Activated naive CD8-positive, alpha-beta T cell treated with anti-CD3 and anti-CD28 coated beads, Interleukin-2, amount 10 ng/mL, durations not matched to agents 7 days and 5 days (primary cell): ENCODE results near the gene ZNF587. TPM values are rescaled to one million over a fixed set of nuclear protein-coding genes. Genes with fewer than 3 reads are reported as not detected.
"Not testable (repeated sequence)": the region's sequence is repeated elsewhere in the genome, so short reads cannot be mapped to it uniquely, and the experiment has no call there.

Experiments used
- ATAC-seq: fragments of 150-1000 bp; cut with Tn5 transposase; one replicate; pipeline ENCODE4 v1.10.0; 2021; ENCODE audit warnings: low read depth, moderate library complexity
- POLR2A ChIA-PET: fragments of 350-600 bp; sonication (Branson Sonifier 250); formaldehyde crosslinking; loops from one replicate; lab custom pipeline; 2021; ENCODE audit warnings: antibody characterized with exemption; lab: Charles Lee
- DNase-seq: peaks from one replicate; pipeline ENCODE4 v3.0.0; 2021
- H3K27ac Mint-ChIP-seq: one replicate; pipeline ENCODE4 v1.8.0; 2022; ENCODE audit warnings: mild to moderate bottlenecking, mixed read lengths
- H3K27me3 Mint-ChIP-seq: one replicate; pipeline ENCODE4 v1.8.0; 2022; ENCODE audit warnings: mild to moderate bottlenecking, moderate library complexity, mixed read lengths
- H3K36me3 Mint-ChIP-seq: one replicate; pipeline ENCODE4 v1.8.0; 2021; ENCODE audit warnings: mild to moderate bottlenecking, mixed read lengths
- H3K4me1 Mint-ChIP-seq: one replicate; pipeline ENCODE4 v1.8.0; 2021; ENCODE audit warnings: mixed read lengths
- H3K4me3 Mint-ChIP-seq: one replicate; pipeline ENCODE4 v1.8.0; 2022; ENCODE audit warnings: mild to moderate bottlenecking, moderate library complexity, mixed read lengths
- H3K9me3 Mint-ChIP-seq: one replicate; pipeline ENCODE4 v1.8.0; 2021; ENCODE audit warnings: mixed read lengths
- total RNA-seq, 2 experiments: library from RNA; stranded (reverse); gene quantifications; one replicate each; pipeline ENCODE4 v1.2.3, GENCODE V29; 2021

ZNF587 gene
- total RNA-seq, 2 experiments from 2014 or later, result 46.6 to 52.7 TPM

DNA sequence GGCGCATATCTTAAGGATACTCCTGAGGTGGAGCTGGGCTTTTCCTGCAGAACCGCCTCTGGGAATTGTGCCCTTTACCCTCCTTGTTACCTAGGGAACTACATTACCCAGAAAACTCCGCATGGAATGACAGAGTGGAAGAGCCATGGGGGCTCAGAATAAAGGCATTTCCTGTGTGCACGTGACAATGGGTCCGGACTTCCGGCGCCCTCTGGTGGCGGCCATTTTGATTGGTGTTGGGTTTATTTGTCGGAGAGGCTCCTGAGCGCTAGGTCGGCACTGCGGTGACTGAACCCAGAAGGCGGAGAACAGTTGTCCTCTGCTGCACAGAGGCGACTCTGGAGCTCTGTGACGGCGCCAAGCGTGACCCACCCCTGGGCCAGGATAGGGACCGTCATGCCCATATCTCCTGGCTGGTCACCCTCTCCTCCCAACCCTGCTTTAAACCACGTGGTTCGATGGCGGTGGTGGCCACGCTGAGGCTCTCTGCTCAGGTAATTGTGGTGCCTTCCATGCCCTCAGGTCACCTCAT lies 19.5 kb upstream of the ZNF587 start, which contains the start of gene ZNF587B:
ZNF587B (plus strand) TSS at position 229 of the 532 bp plus-strand sequence; CDS start at position 459, 230 bp downstream.
- Mint-ChIP-seq H3K9me3 (peaks cover 1% of the 10 kb centered on the region), H3K27ac (peak within 1 kb of the TSS; percentile 25), H3K27me3 (no peaks in the 10 kb centered on the region), H3K4me1 (peaks cover 10% of the 10 kb centered on the region), H3K4me3 (peak within 1 kb of the TSS; percentile 64), H3K36me3 (peaks cover 32% of the 10 kb centered on the region)
- POLR2A ChIA-PET, result interaction anchor here (2.0 kb wide), 1 partner anchor 11 kb away, joined by 5 read pairs; no protein-coding TSS in a partner anchor
- DNase-seq (peak; percentile 51), ATAC-seq (peak; percentile 58)

- H3K4me3 Mint-ChIP-seq, H3K27me3 Mint-ChIP-seq, POLR2A ChIA-PET, DNase-seq, ATAC-seq, H3K27ac Mint-ChIP-seq, H3K9me3 Mint-ChIP-seq: not testable (repeated sequence)
- H3K4me1 Mint-ChIP-seq, result peaks cover 17% of the 10 kb centered on the region
- H3K36me3 Mint-ChIP-seq, result peaks cover 24% of the 10 kb centered on the region
These were observed 12.7 kb upstream of the ZNF587 start for GRCh38 chr19:57836991-57837390.

DNA sequence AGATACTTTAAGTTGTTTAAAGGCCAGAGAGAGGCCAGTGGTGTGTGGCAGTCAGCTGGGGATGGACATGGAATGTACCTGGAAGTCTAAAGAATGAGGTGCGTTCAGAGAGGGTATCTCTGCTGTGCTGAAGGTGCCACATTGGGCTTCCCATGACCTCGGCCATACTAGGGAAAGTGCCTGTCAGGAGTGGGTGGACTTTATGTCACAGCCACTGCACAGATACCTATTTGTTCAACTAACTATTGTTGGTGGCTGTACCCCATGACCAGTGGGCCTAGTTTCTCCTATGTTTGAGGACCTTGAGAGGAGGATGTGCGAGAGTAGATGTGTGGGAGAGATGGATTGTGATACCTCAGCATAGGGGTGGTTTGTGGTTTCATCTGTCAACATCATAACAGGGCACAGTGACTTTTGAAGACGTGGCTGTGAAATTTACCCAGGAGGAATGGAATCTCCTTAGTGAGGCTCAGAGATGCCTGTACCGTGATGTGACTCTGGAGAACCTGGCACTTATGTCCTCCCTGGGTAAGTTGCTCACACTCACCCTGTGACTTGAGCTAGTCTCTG lies 11.0 kb upstream of the ZNF587 start:
- H3K4me3 Mint-ChIP-seq, H3K9me3 Mint-ChIP-seq, DNase-seq, H3K27me3 Mint-ChIP-seq, POLR2A ChIA-PET: not testable (repeated sequence)
- Mint-ChIP-seq H3K4me1 (peaks cover 16% of the 10 kb centered on the region), H3K27ac (peak overlapping the region; percentile 43), H3K36me3 (peaks cover 35% of the 10 kb centered on the region)
- ATAC-seq, result peak; percentile 18

GRCh38 chr19:57841122-57841763 lies 8.4 kb upstream of the ZNF587 start:
- Mint-ChIP-seq H3K27me3 (no peaks in the 10 kb centered on the region), H3K4me3 (no peak overlapping the region), H3K27ac (no peak overlapping the region), H3K36me3 (peaks cover 49% of the 10 kb centered on the region), H3K9me3 (no peaks in the 10 kb centered on the region), H3K4me1 (peaks cover 16% of the 10 kb centered on the region)
- POLR2A ChIA-PET, result no interaction called here
- DNase-seq (no peak), ATAC-seq (no peak)

GRCh38 chr19:57847164-57847563 lies 2.5 kb upstream of the ZNF587 start:
- peaks cover 44% of the 10 kb centered on the region for H3K36me3 Mint-ChIP-seq
- H3K4me3 Mint-ChIP-seq, ATAC-seq: not testable (repeated sequence)

GRCh38 chr19:57849162-57849665 lies 445 bp upstream of the ZNF587 start:
- peaks cover 49% of the 10 kb centered on the region for H3K36me3 Mint-ChIP-seq
- POLR2A ChIA-PET, result interaction anchor here (1.0 to 2.9 kb wide), 6 partner anchors 13 to 102 kb away, joined by 3 to 13 read pairs (median 3); partner anchors contain the start of genes ZNF417 and ZNF552
- not testable (repeated sequence) for ATAC-seq, H3K9me3 Mint-ChIP-seq, H3K27me3 Mint-ChIP-seq, DNase-seq
- H3K27ac Mint-ChIP-seq, result peak overlapping the region; percentile 86
- peak overlapping the region; percentile 89 for H3K4me3 Mint-ChIP-seq
- peaks cover 28% of the 10 kb centered on the region for H3K4me1 Mint-ChIP-seq

More at GRCh38 chr19:57847164-57847563, 2.5 kb upstream of the ZNF587 start:
- DNase-seq, H3K9me3 Mint-ChIP-seq, H3K27me3 Mint-ChIP-seq, POLR2A ChIA-PET: not testable (repeated sequence)
- Mint-ChIP-seq H3K4me1 (peaks cover 25% of the 10 kb centered on the region), H3K27ac (peak overlapping the region; percentile 54)

- peak overlapping the region; percentile 86 for H3K27ac Mint-ChIP-seq
- H3K27me3 Mint-ChIP-seq, result no peaks in the 10 kb centered on the region
- POLR2A ChIA-PET, result interaction anchor here (2.1 to 2.9 kb wide), 2 partner anchors 12 to 31 kb away, joined by 9 to 13 read pairs; no protein-coding TSS in a partner anchor
- no peak for DNase-seq
- peaks cover 49% of the 10 kb centered on the region for H3K36me3 Mint-ChIP-seq
- H3K9me3 Mint-ChIP-seq, result peaks cover 7% of the 10 kb centered on the region
- peak overlapping the region; percentile 89 for H3K4me3 Mint-ChIP-seq
- ATAC-seq, result no peak
- H3K4me1 Mint-ChIP-seq, result peaks cover 28% of the 10 kb centered on the region
These were observed 926 bp downstream of the ZNF587 start for GRCh38 chr19:57850553-57851017.

DNA sequence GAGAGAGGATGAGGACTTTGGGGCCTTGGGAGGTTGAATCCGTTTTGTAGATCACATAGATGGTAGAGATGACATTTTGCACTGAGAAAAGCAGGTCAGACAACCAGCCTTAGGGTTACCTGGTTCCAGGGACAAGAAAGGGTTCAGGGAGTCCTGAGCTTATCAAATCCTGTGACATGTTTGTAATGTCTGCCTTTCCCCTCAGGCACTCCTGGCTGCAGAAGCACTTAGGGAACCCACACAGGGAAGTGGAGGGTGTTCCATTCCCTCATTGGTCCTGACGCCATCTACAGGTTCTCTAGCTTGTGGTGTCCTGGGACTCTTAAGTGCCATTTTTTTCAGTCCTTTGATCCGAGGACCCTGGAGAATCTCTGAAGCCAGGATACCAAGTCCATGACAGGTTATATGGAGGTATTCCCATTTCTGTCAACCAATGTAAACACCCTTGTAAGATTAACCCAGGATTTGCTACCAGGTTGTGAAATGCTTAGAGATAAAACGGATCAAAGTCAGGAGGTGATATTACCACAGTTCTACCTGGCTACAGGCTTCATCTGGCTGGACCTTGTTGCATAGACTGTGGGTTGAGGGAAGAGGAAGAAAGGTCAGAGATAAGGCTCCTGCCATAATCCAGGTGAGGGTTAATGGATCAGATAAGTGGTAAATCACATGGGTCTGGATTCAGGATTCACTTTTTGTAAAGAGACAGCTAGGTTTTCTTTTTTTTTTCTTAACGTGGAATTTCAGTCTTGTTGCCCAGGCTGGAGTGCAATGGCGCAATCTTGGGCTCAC lies 2.3 kb downstream of the ZNF587 start:
- H3K4me1 Mint-ChIP-seq, result peaks cover 27% of the 10 kb centered on the region
- not testable (repeated sequence) for H3K27ac Mint-ChIP-seq, H3K27me3 Mint-ChIP-seq, DNase-seq, H3K9me3 Mint-ChIP-seq, ATAC-seq, H3K4me3 Mint-ChIP-seq
- H3K36me3 Mint-ChIP-seq, result peaks cover 57% of the 10 kb centered on the region
- POLR2A ChIA-PET, result interaction anchor here (2.9 kb wide), 1 partner anchor 10 kb away, joined by 9 read pairs; no protein-coding TSS in a partner anchor

DNA sequence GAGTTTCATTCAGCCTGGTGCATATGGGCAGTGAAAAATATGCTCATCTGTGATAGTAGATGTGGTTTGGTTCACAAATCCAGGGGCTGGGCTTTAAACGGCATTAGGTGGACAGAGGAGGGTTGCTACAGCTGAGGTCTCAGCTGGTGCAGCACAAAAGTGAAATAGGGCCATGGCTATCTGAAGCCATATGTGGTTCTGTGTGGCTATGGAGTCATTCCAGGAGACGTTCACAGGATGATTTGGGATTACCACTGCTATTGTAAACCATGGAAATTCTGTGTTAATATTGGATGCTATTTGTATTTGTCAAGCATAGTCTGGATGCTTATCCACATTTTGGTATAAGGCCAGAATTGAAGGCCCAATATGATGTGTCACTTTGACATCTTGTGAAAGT lies 4.5 kb downstream of the ZNF587 start:
- peaks cover 67% of the 10 kb centered on the region for H3K36me3 Mint-ChIP-seq
- POLR2A ChIA-PET, result interaction anchor here (0.7 kb wide), 1 partner anchor 367 kb away, joined by 6 read pairs; no protein-coding TSS in a partner anchor
- DNase-seq, ATAC-seq, H3K27me3 Mint-ChIP-seq, H3K27ac Mint-ChIP-seq, H3K4me3 Mint-ChIP-seq: not testable (repeated sequence)
- H3K9me3 Mint-ChIP-seq, result peaks cover 10% of the 10 kb centered on the region
- peaks cover 22% of the 10 kb centered on the region for H3K4me1 Mint-ChIP-seq

GRCh38 chr19:57862351-57862750 lies 12.7 kb downstream of the ZNF587 start:
- not testable (repeated sequence) for H3K27me3 Mint-ChIP-seq, ATAC-seq, H3K4me1 Mint-ChIP-seq, H3K27ac Mint-ChIP-seq, H3K4me3 Mint-ChIP-seq, DNase-seq
- Mint-ChIP-seq H3K9me3 (peaks cover 18% of the 10 kb centered on the region), H3K36me3 (peaks cover 87% of the 10 kb centered on the region)
- POLR2A ChIA-PET, result interaction anchor here (1.5 kb wide), 1 partner anchor 12 kb away, joined by 9 read pairs; the partner anchor contains the start of gene ZNF587

DNA sequence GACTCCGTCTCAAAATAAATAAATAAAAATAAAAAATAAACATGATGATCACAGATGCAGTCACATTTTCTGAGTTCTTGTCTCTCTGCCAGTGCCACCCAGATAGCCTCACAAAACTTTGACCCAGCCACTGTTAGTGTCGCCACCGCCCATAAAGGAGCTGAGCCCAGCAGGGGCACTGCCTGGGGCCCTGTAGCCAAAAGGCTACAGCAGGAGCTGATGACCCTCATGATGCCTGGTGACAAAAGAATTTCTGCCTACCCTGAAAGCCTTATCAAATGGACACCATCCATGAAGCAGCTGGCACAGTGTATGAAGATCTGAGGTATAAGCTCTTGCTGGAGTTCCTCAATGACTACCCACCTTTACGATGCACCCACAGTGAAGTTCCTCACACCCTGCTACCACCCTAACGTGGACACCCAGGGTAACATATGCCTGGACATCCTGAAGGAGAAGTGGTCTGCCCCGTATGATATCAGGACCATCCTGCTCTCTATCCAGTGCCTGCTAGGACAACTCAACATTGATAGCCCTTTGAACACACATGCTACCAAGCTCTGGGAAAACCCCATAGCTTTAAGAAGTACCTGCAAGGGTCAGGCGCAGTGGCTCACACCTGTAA lies 18.3 kb downstream of the ZNF587 start:
- Mint-ChIP-seq H3K27me3 (no peaks in the 10 kb centered on the region), H3K4me1 (peaks cover 1% of the 10 kb centered on the region), H3K36me3 (peaks cover 82% of the 10 kb centered on the region), H3K9me3 (peaks cover 24% of the 10 kb centered on the region), H3K27ac (no peak overlapping the region), H3K4me3 (no peak overlapping the region)
- POLR2A ChIA-PET, result interaction anchor here (0.7 kb wide), 2 partner anchors 53 to 71 kb away, joined by 3 to 4 read pairs; no protein-coding TSS in a partner anchor
- DNase-seq, result no peak
- ATAC-seq, result no peak

- ATAC-seq, H3K27me3 Mint-ChIP-seq, DNase-seq, H3K27ac Mint-ChIP-seq, H3K4me3 Mint-ChIP-seq, H3K4me1 Mint-ChIP-seq: not testable (repeated sequence)
- POLR2A ChIA-PET, result interaction anchor here (0.7 kb wide), 1 partner anchor 13 kb away, joined by 3 read pairs; no protein-coding TSS in a partner anchor
- Mint-ChIP-seq H3K36me3 (peaks cover 83% of the 10 kb centered on the region), H3K9me3 (peaks cover 34% of the 10 kb centered on the region)
These were observed 20.0 kb downstream of the ZNF587 start for GRCh38 chr19:57869655-57870054.
